A673 (cell line): ENCODE data around the gene TTF1.

Experiments used
- EZH2 ChIP-seq: fragments of 200-600 bp; sonication (generic); IDR thresholded peaks from 2 replicates; pipeline ENCODE4 v1.6.1; 2017; ENCODE audit warnings: borderline replicate concordance, low read depth, mild to moderate bottlenecking, mixed read lengths, antibody characterized with exemption, low read length; ENCODE audit not compliant: poor library complexity, severe bottlenecking
- TF ChIP-seq, protein P1 (sequence below): fragments of 300-800, 200-600 bp; sonication (generic); conservative IDR thresholded peaks from 2 replicates; pipeline ENCODE4 v1.5.1; 2017; ENCODE audit warnings: low read depth, mild to moderate bottlenecking, antibody characterized with exemption, low read length, moderate library complexity, mixed read lengths

DNA sequence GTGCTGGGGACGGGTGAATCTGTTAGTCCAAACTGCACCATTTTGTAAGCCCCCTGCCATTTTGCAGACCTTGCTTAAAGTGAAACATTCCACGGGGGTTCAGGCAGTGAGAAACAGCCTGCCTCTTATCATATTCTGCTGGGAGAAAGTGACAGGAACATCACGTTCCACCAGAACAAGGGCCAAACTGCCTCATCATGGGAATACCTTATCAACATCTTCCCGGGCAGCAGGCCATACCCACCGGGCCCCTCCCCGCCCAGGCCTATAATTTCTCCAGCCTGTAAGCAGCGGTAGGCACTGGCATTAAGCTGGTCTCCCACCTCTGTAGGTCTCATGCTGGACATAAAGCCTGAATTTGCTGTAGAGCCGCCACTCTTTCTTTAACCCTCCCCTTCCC, 1.9 kb upstream of the TTF1 start:
- no peak for TF ChIP-seq EZH2
- TF ChIP-seq, protein P1, sequence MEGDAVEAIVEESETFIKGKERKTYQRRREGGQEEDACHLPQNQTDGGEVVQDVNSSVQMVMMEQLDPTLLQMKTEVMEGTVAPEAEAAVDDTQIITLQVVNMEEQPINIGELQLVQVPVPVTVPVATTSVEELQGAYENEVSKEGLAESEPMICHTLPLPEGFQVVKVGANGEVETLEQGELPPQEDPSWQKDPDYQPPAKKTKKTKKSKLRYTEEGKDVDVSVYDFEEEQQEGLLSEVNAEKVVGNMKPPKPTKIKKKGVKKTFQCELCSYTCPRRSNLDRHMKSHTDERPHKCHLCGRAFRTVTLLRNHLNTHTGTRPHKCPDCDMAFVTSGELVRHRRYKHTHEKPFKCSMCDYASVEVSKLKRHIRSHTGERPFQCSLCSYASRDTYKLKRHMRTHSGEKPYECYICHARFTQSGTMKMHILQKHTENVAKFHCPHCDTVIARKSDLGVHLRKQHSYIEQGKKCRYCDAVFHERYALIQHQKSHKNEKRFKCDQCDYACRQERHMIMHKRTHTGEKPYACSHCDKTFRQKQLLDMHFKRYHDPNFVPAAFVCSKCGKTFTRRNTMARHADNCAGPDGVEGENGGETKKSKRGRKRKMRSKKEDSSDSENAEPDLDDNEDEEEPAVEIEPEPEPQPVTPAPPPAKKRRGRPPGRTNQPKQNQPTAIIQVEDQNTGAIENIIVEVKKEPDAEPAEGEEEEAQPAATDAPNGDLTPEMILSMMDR = no peak
